Measurements from ENCODE around the gene ACOT7.

The ACOT7 gene

GRCh38 chr1:6292102-6292501, 101.5 kb downstream of the ACOT7 start:
- H3F3A ChIP-seq (ENCODE audit: control insufficient read depth, insufficient read depth): no peaks in the 10 kb centered on the region
- H4K20me1 ChIP-seq (ENCODE audit: control insufficient read depth, insufficient read depth, low read depth, low read length): no peaks in the 10 kb centered on the region
- H3K4me2 ChIP-seq (ENCODE audit: low read length): no peak overlapping the region
- H3K4me1 ChIP-seq (ENCODE audit: control insufficient read depth, low read length): no peaks in the 10 kb centered on the region
- no peak for TF ChIP-seq CTCF (IDR thresholded peaks at IDR 0.05; ENCODE audit: low read depth, low read length, poor library complexity, severe bottlenecking)
- TF ChIP-seq EZH2phosphoT487 (IDR thresholded peaks at IDR 0.05; ENCODE audit: borderline replicate concordance, low read length): no peak
- H3K9me2 ChIP-seq (replicated peaks; ENCODE audit: control insufficient read depth, low read length): no peaks in the 10 kb centered on the region
- no peaks in the 10 kb centered on the region for H3K27me3 ChIP-seq (ENCODE audit: control insufficient read depth, low read length)
- H3K27ac ChIP-seq (ENCODE audit: low read depth, low read length): no peak overlapping the region
- H3K36me3 ChIP-seq (ENCODE audit: control insufficient read depth, low read length): peaks cover 15% of the 10 kb centered on the region; the same call in 1 of the 2 replicates
- H3K79me2 ChIP-seq (ENCODE audit: control insufficient read depth, low read length): no peaks in the 10 kb centered on the region
- no peak overlapping the region for H3K4me3 ChIP-seq (ENCODE audit: low read length)
- no peaks in the 10 kb centered on the region for H3K9me3 ChIP-seq (ENCODE audit: control insufficient read depth, insufficient read depth, low read length)

- H3K4me3 ChIP-seq (ENCODE audit: low read length): no peak overlapping the region
- H3K79me2 ChIP-seq (ENCODE audit: control insufficient read depth, low read length): no peaks in the 10 kb centered on the region
- H3K4me1 ChIP-seq (ENCODE audit: control insufficient read depth, low read length): no peaks in the 10 kb centered on the region
- no peaks in the 10 kb centered on the region for H3F3A ChIP-seq (ENCODE audit: control insufficient read depth, insufficient read depth)
- no peaks in the 10 kb centered on the region for H3K9me3 ChIP-seq (ENCODE audit: control insufficient read depth, insufficient read depth, low read length)
- no peak overlapping the region for H3K4me2 ChIP-seq (ENCODE audit: low read length)
- H3K36me3 ChIP-seq (ENCODE audit: control insufficient read depth, low read length): peaks cover 6% of the 10 kb centered on the region; the same call in 1 of the 2 replicates
- no peaks in the 10 kb centered on the region for H3K9me2 ChIP-seq (replicated peaks; ENCODE audit: control insufficient read depth, low read length)
- TF ChIP-seq CTCF (IDR thresholded peaks at IDR 0.05; ENCODE audit: low read depth, low read length, poor library complexity, severe bottlenecking) (no peak), EZH2phosphoT487 (IDR thresholded peaks at IDR 0.05; ENCODE audit: borderline replicate concordance, low read length) (no peak)
- no peaks in the 10 kb centered on the region for H3K27me3 ChIP-seq (ENCODE audit: control insufficient read depth, low read length)
- H4K20me1 ChIP-seq (ENCODE audit: control insufficient read depth, insufficient read depth, low read depth, low read length): no peaks in the 10 kb centered on the region
- H3K27ac ChIP-seq (ENCODE audit: low read depth, low read length): no peak overlapping the region
Observed at GRCh38 chr1:6288665-6289064, 104.9 kb downstream of the ACOT7 start.

- TF ChIP-seq CTCF (IDR thresholded peaks at IDR 0.05; ENCODE audit: low read depth, low read length, poor library complexity, severe bottlenecking) (no peak), EZH2phosphoT487 (IDR thresholded peaks at IDR 0.05; ENCODE audit: borderline replicate concordance, low read length) (no peak)
- H3K9me2 ChIP-seq (replicated peaks; ENCODE audit: control insufficient read depth, low read length): no peaks in the 10 kb centered on the region
- H3K4me3 ChIP-seq (ENCODE audit: low read length): no peak overlapping the region
- no peaks in the 10 kb centered on the region for H3K27me3 ChIP-seq (ENCODE audit: control insufficient read depth, low read length)
- H4K20me1 ChIP-seq (ENCODE audit: control insufficient read depth, insufficient read depth, low read depth, low read length): no peaks in the 10 kb centered on the region
- H3K79me2 ChIP-seq (ENCODE audit: control insufficient read depth, low read length): no peaks in the 10 kb centered on the region
- H3K9me3 ChIP-seq (ENCODE audit: control insufficient read depth, insufficient read depth, low read length): no peaks in the 10 kb centered on the region
- H3K4me1 ChIP-seq (ENCODE audit: control insufficient read depth, low read length): no peaks in the 10 kb centered on the region
- no peaks in the 10 kb centered on the region; the same call in 1 of the 2 replicates for H3K36me3 ChIP-seq (ENCODE audit: control insufficient read depth, low read length)
- no peaks in the 10 kb centered on the region for H3F3A ChIP-seq (ENCODE audit: control insufficient read depth, insufficient read depth)
- no peak overlapping the region for H3K27ac ChIP-seq (ENCODE audit: low read depth, low read length)
- H3K4me2 ChIP-seq (ENCODE audit: low read length): no peak overlapping the region
Observed at GRCh38 chr1:6288026-6288425, 105.5 kb downstream of the ACOT7 start.
